NCI-H2196 (cell line): Measurements from ENCODE around the gene CPD.
"Not testable (repeated sequence)": the region's sequence is repeated elsewhere in the genome, so short reads cannot be mapped to it uniquely, and the experiment has no call there.

Experiments used
- DNase-seq: peaks from one replicate; lab custom pipeline; 2025; ENCODE audit not compliant: unreplicated experiment; lab: John Stamatoyannopoulos, UW

Gene CPD

GRCh38 chr17:30381340-30381659 is 2.6 kb downstream of the CPD start:
- DNase-seq, result no peak

- no peak for DNase-seq
Measured at GRCh38 chr17:30382345-30382744, 3.6 kb downstream of the CPD start.

- DNase-seq, result no peak
Measured at GRCh38 chr17:30388321-30389179, 9.8 kb downstream of the CPD start.

- no peak for DNase-seq
Measured at GRCh38 chr17:30389756-30390300, 11.1 kb downstream of the CPD start.

GRCh38 chr17:30391534-30391933 is 12.8 kb downstream of the CPD start:
- DNase-seq, result no peak

- no peak for DNase-seq
Measured at GRCh38 chr17:30393491-30393890, 14.8 kb downstream of the CPD start.

GRCh38 chr17:30393911-30394867 is 15.5 kb downstream of the CPD start:
- no peak for DNase-seq

- no peak for DNase-seq
Measured at GRCh38 chr17:30395398-30396022, 16.8 kb downstream of the CPD start.

GRCh38 chr17:30396129-30396528 is 17.4 kb downstream of the CPD start:
- DNase-seq, result no peak

- DNase-seq, result no peak
Measured at GRCh38 chr17:30396612-30397011, 17.9 kb downstream of the CPD start.

- no peak for DNase-seq
Measured at GRCh38 chr17:30398328-30399041, 19.8 kb downstream of the CPD start.

- no peak for DNase-seq
Measured at GRCh38 chr17:30401097-30401496, 22.4 kb downstream of the CPD start.

GRCh38 chr17:30405161-30405560 is 26.4 kb downstream of the CPD start:
- DNase-seq, result no peak

- DNase-seq, result not testable (repeated sequence)
Measured at GRCh38 chr17:30410627-30411026, 31.9 kb downstream of the CPD start.

- not testable (repeated sequence) for DNase-seq
Measured at GRCh38 chr17:30412008-30412496, 33.3 kb downstream of the CPD start.

- DNase-seq, result no peak
Measured at GRCh38 chr17:30413109-30413508, 34.4 kb downstream of the CPD start.

- no peak for DNase-seq
Measured at GRCh38 chr17:30414486-30414885, 35.8 kb downstream of the CPD start.

- DNase-seq, result no peak
Measured at GRCh38 chr17:30415491-30415890, 36.8 kb downstream of the CPD start.

- not testable (repeated sequence) for DNase-seq
Measured at GRCh38 chr17:30418070-30418469, 39.3 kb downstream of the CPD start.

GRCh38 chr17:30421592-30421991 is 42.9 kb downstream of the CPD start:
- DNase-seq, result no peak
